Esophagus muscularis mucosa (tissue), 4 donors: ENCODE results near the gene PDGFB. TPM values are rescaled to one million over a fixed set of nuclear protein-coding genes. Genes with fewer than 3 reads are reported as not detected.

Experiments used
- DNase-seq: peaks from one replicate; pipeline ENCODE4 v3.0.0-alpha.2; 2017; ENCODE audit errors: extremely low spot score
- H3K27ac ChIP-seq, 4 donors: fragments of 200-600 bp; sonication (generic); replicated peaks in 1 of 4; 1 replicate in 3 of 4; 2 replicates in 1 of 4; pipeline ENCODE4 v1.5.1; 2016 to 2019; ENCODE audit warnings: mild to moderate bottlenecking in 1 of 4
- H3K27me3 ChIP-seq, 4 donors: fragments of 200-600 bp; sonication (generic); one replicate each; pipeline versions ENCODE4 v1.5.1 to v1.6.0; 2016 to 2019
- H3K36me3 ChIP-seq, 4 donors: fragments of 200-600 bp; sonication (generic); one replicate each; pipeline ENCODE4 v1.5.1; 2016 to 2019
- H3K4me1 ChIP-seq, 4 donors: fragments of 200-600 bp; sonication (generic); one replicate each; pipeline ENCODE4 v1.5.1; 2016 to 2019
- H3K4me3 ChIP-seq, 4 donors: fragments of 200-600 bp; sonication (generic); 1 replicate in 2 of 4; 2 replicates in 2 of 4; pipeline ENCODE4 v1.5.1; 2016 to 2019; ENCODE audit warnings: mild to moderate bottlenecking in 4 of 4, moderate library complexity in 1 of 4
- H3K9me3 ChIP-seq, 4 donors: fragments of 200-600 bp; sonication (generic); 1 replicate in 3 of 4; 2 replicates in 1 of 4; pipeline ENCODE4 v1.5.1; 2016 to 2019
- EP300 ChIP-seq: sonication (generic); formaldehyde crosslinking; IDR thresholded peaks from one replicate; pipeline ENCODE4 v1.6.1; 2017; ENCODE audit warnings: antibody characterized with exemption
- POLR2A ChIP-seq: fragments of 450-650 bp; IDR thresholded peaks from one replicate; pipeline ENCODE4 v1.6.1; 2017; ENCODE audit warnings: antibody characterized with exemption, moderate library complexity, mild to moderate bottlenecking, low read depth
- POLR2AphosphoS5 ChIP-seq, 2 donors: sonication (generic); formaldehyde crosslinking; IDR thresholded peaks; one replicate each; pipeline ENCODE4 v1.6.1; 2017; ENCODE audit warnings: antibody characterized with exemption in 2 of 2
- WGBS: methylation state at CpG from one replicate; pipeline ENCODE4 v1.1.5; 2018; 5-methylcytosine and 5-hydroxymethylcytosine counted together
- intact Hi-C: fragments of 100-400 bp; cut with DNase I; formaldehyde crosslinking; loops from one replicate; pipeline ENCODE4 v1.15.1; 2023
- total RNA-seq, 4 donors: library from RNA; depleted of rRNA; stranded (reverse); fragments of >200 nt; gene quantifications; one replicate each; pipeline versions ENCODE4 v1.1.0 to v1.2.1, GENCODE V29; 2016
- TF ChIP-seq, protein P1 (sequence below), 3 experiments: fragments of 200-600 bp in 2 of 3; fragments of 450-650 bp in 1 of 3; sonication (generic) in 2 of 3; IDR thresholded peaks; one replicate each; pipeline ENCODE4 v1.5.1; 2017 to 2019; ENCODE audit warnings: antibody characterized with exemption in 3 of 3, mild to moderate bottlenecking in 2 of 3, moderate library complexity in 1 of 3

PDGFB gene
- total RNA-seq, 4 donors from 2014 or later = 12.3 to 25.4 (median 18.8) TPM

GRCh38 chr22:39229075-39229474 is 15.7 kb downstream of the PDGFB start:
- intact Hi-C loops = no loop called here
- TF ChIP-seq, protein P1, sequence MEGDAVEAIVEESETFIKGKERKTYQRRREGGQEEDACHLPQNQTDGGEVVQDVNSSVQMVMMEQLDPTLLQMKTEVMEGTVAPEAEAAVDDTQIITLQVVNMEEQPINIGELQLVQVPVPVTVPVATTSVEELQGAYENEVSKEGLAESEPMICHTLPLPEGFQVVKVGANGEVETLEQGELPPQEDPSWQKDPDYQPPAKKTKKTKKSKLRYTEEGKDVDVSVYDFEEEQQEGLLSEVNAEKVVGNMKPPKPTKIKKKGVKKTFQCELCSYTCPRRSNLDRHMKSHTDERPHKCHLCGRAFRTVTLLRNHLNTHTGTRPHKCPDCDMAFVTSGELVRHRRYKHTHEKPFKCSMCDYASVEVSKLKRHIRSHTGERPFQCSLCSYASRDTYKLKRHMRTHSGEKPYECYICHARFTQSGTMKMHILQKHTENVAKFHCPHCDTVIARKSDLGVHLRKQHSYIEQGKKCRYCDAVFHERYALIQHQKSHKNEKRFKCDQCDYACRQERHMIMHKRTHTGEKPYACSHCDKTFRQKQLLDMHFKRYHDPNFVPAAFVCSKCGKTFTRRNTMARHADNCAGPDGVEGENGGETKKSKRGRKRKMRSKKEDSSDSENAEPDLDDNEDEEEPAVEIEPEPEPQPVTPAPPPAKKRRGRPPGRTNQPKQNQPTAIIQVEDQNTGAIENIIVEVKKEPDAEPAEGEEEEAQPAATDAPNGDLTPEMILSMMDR (IDR thresholded peaks at IDR 0.05) = no peak
- TF ChIP-seq POLR2A = no peak
- TF ChIP-seq POLR2AphosphoS5 (IDR thresholded peaks at IDR 0.05) = no peak
- no peak for TF ChIP-seq EP300
- no peak overlapping the region for H3K4me3 ChIP-seq

GRCh38 chr22:39227542-39228272 is 17.1 kb downstream of the PDGFB start:
- Histone ChIP-seq H3K27ac (no peak overlapping the region), H3K36me3 (peaks cover 6 to 99% (median 56%) of the 10 kb centered on the region in 4 donors), H3K4me1 (peaks cover 1 to 20% (median 13%) of the 10 kb centered on the region in 4 donors), H3K9me3 (no peaks in the 10 kb centered on the region), H3K27me3 (no peaks in the 10 kb centered on the region), H3K4me3 (no peak overlapping the region)
- intact Hi-C loops = no loop called here
- DNase-seq = no peak
- no peak for TF ChIP-seq EP300
- TF ChIP-seq, protein P1 (IDR thresholded peaks at IDR 0.05) = no peak
- no peak for TF ChIP-seq POLR2A
- TF ChIP-seq POLR2AphosphoS5 (IDR thresholded peaks at IDR 0.05) = no peak
- WGBS = 74% methylated on average over 11 of the region's 12 CpGs

More at GRCh38 chr22:39229075-39229474, 15.7 kb downstream of the PDGFB start:
- Histone ChIP-seq H3K36me3 (peaks cover 6 to 96% (median 53%) of the 10 kb centered on the region in 4 donors), H3K27ac (no peak overlapping the region), H3K9me3 (no peaks in the 10 kb centered on the region), H3K4me1 (peaks cover 15 to 34% (median 26%) of the 10 kb centered on the region in 4 donors), H3K27me3 (peaks cover 0 to 4% (median 0%) of the 10 kb centered on the region in 4 donors)
- WGBS = 94% methylated on average over 8 of the region's 8 CpGs
- no peak for DNase-seq

DNA sequence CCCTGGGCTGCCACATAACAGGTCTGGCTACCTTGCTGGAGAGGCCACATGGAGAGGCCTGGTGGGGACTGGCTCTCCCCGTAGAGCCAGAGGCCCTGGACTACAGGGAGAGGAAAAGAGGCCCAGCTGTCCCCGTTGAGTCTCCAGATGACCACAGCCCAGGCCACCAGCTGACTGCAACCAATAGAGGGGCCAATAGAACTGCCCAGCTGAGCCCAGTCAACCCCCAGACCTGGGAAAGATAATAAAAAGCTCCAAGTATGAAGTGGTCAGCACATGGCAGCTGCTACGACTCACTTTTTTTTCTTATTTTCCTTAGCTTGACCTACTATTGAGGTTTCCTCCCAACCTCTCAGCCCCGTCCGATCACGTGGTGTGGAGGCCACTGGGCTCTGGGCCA is 18.4 kb downstream of the PDGFB start:
- Histone ChIP-seq H3K36me3 (peaks cover 6 to 97% (median 54%) of the 10 kb centered on the region in 4 donors), H3K27me3 (no peaks in the 10 kb centered on the region), H3K27ac (no peak overlapping the region), H3K9me3 (peaks cover 0 to 7% (median 0%) of the 10 kb centered on the region in 4 donors), H3K4me3 (no peak overlapping the region), H3K4me1 (peaks cover 0 to 11% (median 8%) of the 10 kb centered on the region in 4 donors)
- DNase-seq = no peak
- 84% methylated on average over 6 of the region's 6 CpGs for WGBS
- TF ChIP-seq EP300 = no peak
- TF ChIP-seq, protein P1 (IDR thresholded peaks at IDR 0.05) = no peak
- no peak for TF ChIP-seq POLR2AphosphoS5 (IDR thresholded peaks at IDR 0.05)
- no peak for TF ChIP-seq POLR2A
- intact Hi-C loops = no loop called here

DNA sequence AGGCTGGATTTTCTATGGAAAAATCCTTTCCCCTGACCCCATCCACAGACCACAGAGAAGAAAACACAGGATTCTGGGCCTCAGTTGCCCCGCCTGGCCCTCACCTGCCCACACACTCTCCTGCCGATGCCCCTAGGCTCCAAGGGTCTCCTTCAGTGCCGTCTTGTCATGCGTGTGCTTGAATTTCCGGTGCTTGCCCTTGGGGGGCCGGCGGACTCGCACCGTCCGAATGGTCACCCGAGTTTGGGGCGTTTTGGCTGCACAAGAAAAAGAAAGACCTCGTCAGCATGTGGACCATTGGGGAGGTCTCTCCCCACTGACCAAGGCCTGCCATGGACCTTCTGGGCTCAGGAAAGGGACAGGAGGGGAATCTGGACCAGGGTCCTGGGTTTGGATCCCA is 19.2 kb downstream of the PDGFB start:
- intact Hi-C loops = no loop called here
- Histone ChIP-seq H3K36me3 (peaks cover 6 to 89% (median 50%) of the 10 kb centered on the region in 4 donors), H3K27me3 (no peaks in the 10 kb centered on the region), H3K27ac (no peak overlapping the region), H3K4me3 (no peak overlapping the region), H3K4me1 (peaks cover 0 to 5% (median 3%) of the 10 kb centered on the region in 4 donors), H3K9me3 (peaks cover 0 to 7% (median 0%) of the 10 kb centered on the region in 4 donors)
- TF ChIP-seq EP300 (no peak), POLR2A (no peak), POLR2AphosphoS5 (IDR thresholded peaks at IDR 0.05) (no peak)
- TF ChIP-seq, protein P1 (IDR thresholded peaks at IDR 0.05) = no peak
- no peak for DNase-seq
- 96% methylated on average over 12 of the region's 13 CpGs for WGBS
